Measurements from ENCODE around the gene S100A2.

DNA sequence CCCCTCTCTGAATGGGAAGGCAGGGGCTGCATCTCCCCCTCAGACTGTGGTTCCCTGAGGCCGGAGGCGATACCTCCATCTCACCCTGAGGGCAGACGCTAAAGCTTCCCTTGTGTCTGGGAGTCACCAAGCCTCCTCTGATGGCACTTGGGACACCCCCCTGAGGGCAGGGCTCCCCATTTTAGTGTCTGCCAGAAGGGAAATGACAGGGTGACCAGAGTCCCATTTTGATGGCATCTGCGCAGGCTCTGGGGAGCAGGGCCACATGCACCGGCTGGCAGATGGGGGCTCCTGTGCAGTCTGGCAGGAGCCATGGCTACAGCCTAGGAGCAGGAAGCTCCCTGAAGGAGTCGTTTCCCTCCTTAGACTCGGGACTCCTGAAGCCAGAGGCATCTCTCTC is 1.7 kb downstream of the S100A2 start:
- no peak for TF ChIP-seq POLR2A (IDR thresholded peaks at IDR 0.05)
- TF ChIP-seq, protein P1, sequence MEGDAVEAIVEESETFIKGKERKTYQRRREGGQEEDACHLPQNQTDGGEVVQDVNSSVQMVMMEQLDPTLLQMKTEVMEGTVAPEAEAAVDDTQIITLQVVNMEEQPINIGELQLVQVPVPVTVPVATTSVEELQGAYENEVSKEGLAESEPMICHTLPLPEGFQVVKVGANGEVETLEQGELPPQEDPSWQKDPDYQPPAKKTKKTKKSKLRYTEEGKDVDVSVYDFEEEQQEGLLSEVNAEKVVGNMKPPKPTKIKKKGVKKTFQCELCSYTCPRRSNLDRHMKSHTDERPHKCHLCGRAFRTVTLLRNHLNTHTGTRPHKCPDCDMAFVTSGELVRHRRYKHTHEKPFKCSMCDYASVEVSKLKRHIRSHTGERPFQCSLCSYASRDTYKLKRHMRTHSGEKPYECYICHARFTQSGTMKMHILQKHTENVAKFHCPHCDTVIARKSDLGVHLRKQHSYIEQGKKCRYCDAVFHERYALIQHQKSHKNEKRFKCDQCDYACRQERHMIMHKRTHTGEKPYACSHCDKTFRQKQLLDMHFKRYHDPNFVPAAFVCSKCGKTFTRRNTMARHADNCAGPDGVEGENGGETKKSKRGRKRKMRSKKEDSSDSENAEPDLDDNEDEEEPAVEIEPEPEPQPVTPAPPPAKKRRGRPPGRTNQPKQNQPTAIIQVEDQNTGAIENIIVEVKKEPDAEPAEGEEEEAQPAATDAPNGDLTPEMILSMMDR (IDR thresholded peaks at IDR 0.05): no peak

Measured in esophagus squamous epithelium (tissue), 4 donors.